K562 treated with DMSO at 1 percent for 12 hours (cell line): ENCODE data around the gene SPATA17. TPM values are rescaled to one million over a fixed set of nuclear protein-coding genes. Genes with fewer than 3 reads are reported as not detected.

ENCODE experiments used
- total RNA-seq: library from RNA; unstranded; fragments of 300-600 nt; gene quantifications from 2 replicates; pipeline ENCODE4 v1.2.3, GENCODE V29; 2022; ENCODE audit not compliant: insufficient read depth

SPATA17 gene
- not detected in 2 replicates for total RNA-seq

GRCh38 chr1:217630711-217631591 is at the start of gene SPATA17, which contains the start of gene GPATCH2:
SPATA17 (plus strand) TSS chr1:217631344; CDS start chr1:217631379, 35 bp downstream.
GPATCH2 (minus strand) TSS chr1:217631090; CDS start chr1:217630971, 119 bp downstream.

Other genes with a start within 250 kb of the SPATA17 start
- 0.21 and 0.39 TPM in 2 replicates for gene GPATCH2, start 254 bp upstream of the SPATA17 start, total RNA-seq